Thyroid gland (tissue), 4 donors: ENCODE measurements around the gene RAPGEF4. TPM values are rescaled to one million over a fixed set of nuclear protein-coding genes. Genes with fewer than 3 reads are reported as not detected.
"Not testable (repeated sequence)": the region's sequence is repeated elsewhere in the genome, so short reads cannot be mapped to it uniquely, and the experiment has no call there.

Source experiments
- DNase-seq, 2 donors: peaks; one replicate each; pipeline ENCODE4 v3.0.0-alpha.2; 2019
- H3K27ac ChIP-seq, 3 donors: fragments of 200-600 bp; sonication (generic); 1 replicate in 2 of 3; 2 replicates in 1 of 3; pipeline ENCODE4 v1.5.1; 2016 to 2019; ENCODE audit warnings: mild to moderate bottlenecking in 1 of 3, moderate library complexity in 1 of 3
- H3K27me3 ChIP-seq: fragments of 200-600 bp; sonication (generic); one replicate; pipeline ENCODE4 v1.5.1; 2019
- H3K36me3 ChIP-seq, 2 donors: fragments of 200-600 bp; sonication (generic); one replicate each; pipeline ENCODE4 v1.5.1; 2016 to 2019
- H3K4me1 ChIP-seq, 2 donors: fragments of 200-600 bp; sonication (generic); one replicate each; pipeline ENCODE4 v1.5.1; 2017 to 2019
- H3K4me3 ChIP-seq, 3 donors: fragments of 200-600 bp; sonication (generic); replicated peaks in 1 of 3; 1 replicate in 2 of 3; 2 replicates in 1 of 3; pipeline ENCODE4 v1.5.1; 2016; ENCODE audit warnings: mild to moderate bottlenecking in 1 of 3
- H3K9me3 ChIP-seq: fragments of 200-600 bp; sonication (generic); one replicate; pipeline ENCODE4 v1.5.1; 2017
- CTCF ChIP-seq, 6 experiments: fragments of 200-600 bp in 3 of 6; fragments of 450-650 bp in 3 of 6; sonication (generic) in 3 of 6; IDR thresholded peaks; one replicate each; pipeline ENCODE4 v1.5.1; 2016 to 2019; ENCODE audit warnings: antibody characterized with exemption in 6 of 6, mild to moderate bottlenecking in 2 of 6, inconsistent platforms in 1 of 6, moderate library complexity in 1 of 6
- POLR2A ChIP-seq, 2 donors: fragments of 450-650 bp; IDR thresholded peaks; one replicate each; pipeline ENCODE4 v1.6.1; 2017; ENCODE audit warnings: antibody characterized with exemption in 2 of 2, mild to moderate bottlenecking in 2 of 2, moderate library complexity in 1 of 2
- WGBS, 2 donors: methylation state at CpG; one replicate each; pipeline ENCODE4 v1.1.5; 2017; 5-methylcytosine and 5-hydroxymethylcytosine counted together
- intact Hi-C: fragments of 100-400 bp; cut with DNase I; formaldehyde crosslinking; loops from one replicate; pipeline ENCODE4 v1.15.1; 2023
- total RNA-seq, 4 donors: library from RNA; depleted of rRNA; stranded (reverse); fragments of >200 nt; gene quantifications; one replicate each; pipeline ENCODE4 v1.2.3, GENCODE V29; 2016

Gene RAPGEF4
- total RNA-seq, 4 donors from 2014 or later: 7.9 to 19.6 (median 12.1) TPM

GRCh38 chr2:172792711-172793110 is 57.1 kb downstream of the RAPGEF4 start:
- H3K27ac ChIP-seq: no peak overlapping the region
- intact Hi-C loops: no loop called here
- H3K27me3 ChIP-seq: no peaks in the 10 kb centered on the region

GRCh38 chr2:172803308-172803707 is 67.7 kb downstream of the RAPGEF4 start:
- H3K27me3 ChIP-seq, H3K36me3 ChIP-seq, H3K27ac ChIP-seq, DNase-seq, H3K4me1 ChIP-seq, H3K9me3 ChIP-seq, H3K4me3 ChIP-seq: not testable (repeated sequence)
- intact Hi-C loops: loop anchor here (5.0 to 10.0 kb wide), 2 partner anchors 221 to 409 kb away; no protein-coding TSS in a partner anchor
- WGBS, 2 donors: 80 to 100% methylated on average over 1 of the region's 1 CpG

More at GRCh38 chr2:172792711-172793110, 57.1 kb downstream of the RAPGEF4 start:
- no peak for TF ChIP-seq POLR2A (IDR thresholded peaks at IDR 0.05)
- no peak overlapping the region for H3K4me3 ChIP-seq
- no peak for DNase-seq
- H3K9me3 ChIP-seq: no peaks in the 10 kb centered on the region
- H3K4me1 ChIP-seq: no peaks in the 10 kb centered on the region
- H3K36me3 ChIP-seq: no peaks in the 10 kb centered on the region

- 75 to 87% methylated on average over 4 of the region's 4 CpGs for WGBS, 2 donors
- TF ChIP-seq POLR2A (IDR thresholded peaks at IDR 0.05): no peak
- TF ChIP-seq CTCF (IDR thresholded peaks at IDR 0.05): no peak
Observed at GRCh38 chr2:172804423-172804822, 68.8 kb downstream of the RAPGEF4 start.

GRCh38 chr2:172806493-172806892 is 70.8 kb downstream of the RAPGEF4 start:
- H3K27me3 ChIP-seq: no peaks in the 10 kb centered on the region
- no peak for DNase-seq
- intact Hi-C loops: loop anchor here (10.0 kb wide), 1 partner anchor 218 kb away; no protein-coding TSS in a partner anchor
- TF ChIP-seq POLR2A (IDR thresholded peaks at IDR 0.05) (no peak), CTCF (IDR thresholded peaks at IDR 0.05) (peak; percentile 31 to 89 (median 76))
- H3K27ac ChIP-seq: no peak overlapping the region
- H3K9me3 ChIP-seq: no peaks in the 10 kb centered on the region
- H3K4me3 ChIP-seq: no peak overlapping the region
- no peaks in the 10 kb centered on the region for H3K36me3 ChIP-seq
- 0% methylated on average over 2 of the region's 2 CpGs for WGBS, 2 donors
- H3K4me1 ChIP-seq: no peaks in the 10 kb centered on the region

More at GRCh38 chr2:172804423-172804822, 68.8 kb downstream of the RAPGEF4 start:
- no peak for DNase-seq
- Histone ChIP-seq H3K9me3 (no peaks in the 10 kb centered on the region), H3K27ac (no peak overlapping the region), H3K36me3 (no peaks in the 10 kb centered on the region), H3K4me1 (no peaks in the 10 kb centered on the region), H3K27me3 (no peaks in the 10 kb centered on the region), H3K4me3 (no peak overlapping the region)
- intact Hi-C loops: loop anchor here (5.0 to 10.0 kb wide), 2 partner anchors 220 to 408 kb away; no protein-coding TSS in a partner anchor

GRCh38 chr2:172806996-172807395 is 71.4 kb downstream of the RAPGEF4 start:
- no peak overlapping the region for H3K4me3 ChIP-seq
- H3K27me3 ChIP-seq: no peaks in the 10 kb centered on the region
- no peak overlapping the region for H3K27ac ChIP-seq
- no peak for DNase-seq
- intact Hi-C loops: loop anchor here (10.0 kb wide), 1 partner anchor 218 kb away; no protein-coding TSS in a partner anchor
- H3K4me1 ChIP-seq: no peaks in the 10 kb centered on the region
- H3K36me3 ChIP-seq: no peaks in the 10 kb centered on the region
- whole genome bisulfite sequencing, 2 donors: 79 to 91% methylated on average over 6 of the region's 6 CpGs
- H3K9me3 ChIP-seq: no peaks in the 10 kb centered on the region
- TF ChIP-seq CTCF (IDR thresholded peaks at IDR 0.05) (no peak), POLR2A (IDR thresholded peaks at IDR 0.05) (no peak)

- 63 to 75% methylated on average over 4 of the region's 4 CpGs for WGBS, 2 donors
- intact Hi-C loops: loop anchor here (10.0 kb wide), 1 partner anchor 217 kb away; no protein-coding TSS in a partner anchor
- Histone ChIP-seq H3K9me3 (no peaks in the 10 kb centered on the region), H3K27ac (no peak overlapping the region), H3K4me1 (no peaks in the 10 kb centered on the region), H3K36me3 (no peaks in the 10 kb centered on the region), H3K4me3 (no peak overlapping the region), H3K27me3 (no peaks in the 10 kb centered on the region)
- no peak for TF ChIP-seq CTCF (IDR thresholded peaks at IDR 0.05)
- no peak for TF ChIP-seq POLR2A (IDR thresholded peaks at IDR 0.05)
- DNase-seq: no peak
Observed at GRCh38 chr2:172808156-172808555, 72.5 kb downstream of the RAPGEF4 start.
